PFSK-1 (cell line): Measurements from ENCODE around the gene PIGR.

Experiments used
- FOXP2 ChIP-seq: optimal IDR thresholded peaks from 2 replicates; pipeline ENCODE3; 2011; ENCODE audit warnings: borderline replicate concordance, control low read depth, inconsistent platforms; ENCODE audit not compliant: insufficient read depth; ENCODE audit errors: extremely low read length, extremely low read depth
- POLR2AphosphoS5 ChIP-seq: IDR thresholded peaks from 2 replicates; pipeline ENCODE4 v1.6.1; 2012; ENCODE audit warnings: low read depth, mild to moderate bottlenecking, control low read depth, low read length, moderate library complexity
- SIN3A ChIP-seq: IDR thresholded peaks from 2 replicates; pipeline ENCODE4 v1.6.1; 2012; ENCODE audit warnings: mild to moderate bottlenecking, low read length, moderate library complexity, borderline replicate concordance; ENCODE audit not compliant: insufficient read depth
- TAF1 ChIP-seq: IDR thresholded peaks from 2 replicates; pipeline ENCODE4 v1.6.1; 2012; ENCODE audit warnings: low read length, control low read depth, borderline replicate concordance; ENCODE audit not compliant: insufficient read depth
- TF ChIP-seq, protein P1 (sequence below), 2 experiments: IDR thresholded peaks; 2 replicates each; pipeline versions ENCODE4 v1.6.1 to v1.8.0; 2011 to 2012; ENCODE audit warnings: low read depth in 2 of 2, low read length in 2 of 2, control low read depth in 1 of 2, inconsistent platforms in 1 of 2, mild to moderate bottlenecking in 1 of 2, moderate library complexity in 1 of 2; ENCODE audit not compliant: insufficient read depth in 1 of 2

The PIGR gene

DNA sequence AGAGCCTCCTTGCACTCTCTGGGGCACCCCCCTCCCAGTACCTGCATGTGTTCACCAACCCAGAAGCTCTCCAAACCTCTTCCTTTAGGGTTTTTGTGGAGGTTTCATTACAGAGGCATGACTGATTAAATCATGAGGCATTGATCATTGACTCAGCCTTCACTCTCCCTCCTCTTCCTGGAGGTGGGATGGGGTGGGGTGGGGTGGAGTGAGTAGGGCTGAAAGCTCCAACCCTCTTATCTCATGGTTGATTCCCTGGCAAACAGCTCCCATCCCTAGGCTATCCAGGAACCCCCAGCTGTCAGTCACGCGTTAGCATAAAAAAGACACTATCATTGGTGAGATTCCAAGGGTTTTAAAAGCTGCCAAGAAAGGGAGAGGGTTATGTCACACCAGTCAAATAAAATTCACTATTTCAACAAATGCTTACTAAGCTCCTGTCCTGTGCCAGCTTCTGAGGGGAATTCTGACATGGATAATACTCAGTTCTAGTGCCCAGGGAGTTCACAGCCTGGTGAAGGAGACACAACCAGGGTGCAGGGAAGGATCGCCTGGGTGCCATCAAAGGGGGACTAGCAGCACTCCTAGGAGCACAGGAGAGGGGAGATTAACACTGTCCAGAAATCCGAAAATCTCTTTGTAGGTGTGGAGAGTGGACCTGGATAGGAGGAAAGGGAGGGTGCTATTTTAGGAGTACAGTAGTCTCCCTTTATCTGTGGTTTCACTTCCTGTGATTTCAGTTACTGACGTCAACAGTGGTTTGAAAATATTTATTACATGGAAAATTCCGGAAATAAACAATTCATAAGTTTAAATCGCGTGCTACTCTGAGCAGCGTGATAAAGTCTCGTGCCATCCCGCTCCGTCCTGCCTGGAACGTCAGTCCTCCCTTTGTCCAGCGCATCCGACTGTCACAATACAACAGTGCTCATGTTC lies 55.9 kb downstream of the PIGR start:
- no peak for TF ChIP-seq TAF1
- TF ChIP-seq, protein P1, sequence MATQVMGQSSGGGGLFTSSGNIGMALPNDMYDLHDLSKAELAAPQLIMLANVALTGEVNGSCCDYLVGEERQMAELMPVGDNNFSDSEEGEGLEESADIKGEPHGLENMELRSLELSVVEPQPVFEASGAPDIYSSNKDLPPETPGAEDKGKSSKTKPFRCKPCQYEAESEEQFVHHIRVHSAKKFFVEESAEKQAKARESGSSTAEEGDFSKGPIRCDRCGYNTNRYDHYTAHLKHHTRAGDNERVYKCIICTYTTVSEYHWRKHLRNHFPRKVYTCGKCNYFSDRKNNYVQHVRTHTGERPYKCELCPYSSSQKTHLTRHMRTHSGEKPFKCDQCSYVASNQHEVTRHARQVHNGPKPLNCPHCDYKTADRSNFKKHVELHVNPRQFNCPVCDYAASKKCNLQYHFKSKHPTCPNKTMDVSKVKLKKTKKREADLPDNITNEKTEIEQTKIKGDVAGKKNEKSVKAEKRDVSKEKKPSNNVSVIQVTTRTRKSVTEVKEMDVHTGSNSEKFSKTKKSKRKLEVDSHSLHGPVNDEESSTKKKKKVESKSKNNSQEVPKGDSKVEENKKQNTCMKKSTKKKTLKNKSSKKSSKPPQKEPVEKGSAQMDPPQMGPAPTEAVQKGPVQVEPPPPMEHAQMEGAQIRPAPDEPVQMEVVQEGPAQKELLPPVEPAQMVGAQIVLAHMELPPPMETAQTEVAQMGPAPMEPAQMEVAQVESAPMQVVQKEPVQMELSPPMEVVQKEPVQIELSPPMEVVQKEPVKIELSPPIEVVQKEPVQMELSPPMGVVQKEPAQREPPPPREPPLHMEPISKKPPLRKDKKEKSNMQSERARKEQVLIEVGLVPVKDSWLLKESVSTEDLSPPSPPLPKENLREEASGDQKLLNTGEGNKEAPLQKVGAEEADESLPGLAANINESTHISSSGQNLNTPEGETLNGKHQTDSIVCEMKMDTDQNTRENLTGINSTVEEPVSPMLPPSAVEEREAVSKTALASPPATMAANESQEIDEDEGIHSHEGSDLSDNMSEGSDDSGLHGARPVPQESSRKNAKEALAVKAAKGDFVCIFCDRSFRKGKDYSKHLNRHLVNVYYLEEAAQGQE (IDR thresholded peaks at IDR 0.05; ENCODE audit: insufficient read depth in 1 of 2, low read depth in 2 of 2, low read length in 2 of 2): no peak
- no peak for TF ChIP-seq FOXP2
- no peak for TF ChIP-seq SIN3A
- no peak for TF ChIP-seq POLR2AphosphoS5

DNA sequence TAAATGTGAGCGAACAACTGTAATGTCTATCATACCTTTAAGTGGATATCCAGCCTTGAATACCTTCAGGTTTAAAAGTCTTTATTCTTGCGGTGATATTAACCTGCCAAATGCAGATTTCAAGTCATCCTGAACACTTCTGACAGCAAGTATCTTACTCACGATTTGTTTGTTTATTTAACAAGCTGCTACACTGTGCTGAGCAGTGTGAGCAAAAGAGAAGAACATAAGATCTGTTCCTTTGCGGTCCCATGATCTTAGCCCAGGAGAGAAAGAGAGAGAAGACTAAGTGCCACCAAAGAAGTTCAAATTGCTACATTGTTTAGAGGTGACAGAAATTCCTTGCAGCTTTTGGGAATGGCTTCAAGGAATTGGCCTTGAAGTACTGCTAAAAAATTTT lies 58.6 kb downstream of the PIGR start:
- no peak for TF ChIP-seq FOXP2
- no peak for TF ChIP-seq TAF1

DNA sequence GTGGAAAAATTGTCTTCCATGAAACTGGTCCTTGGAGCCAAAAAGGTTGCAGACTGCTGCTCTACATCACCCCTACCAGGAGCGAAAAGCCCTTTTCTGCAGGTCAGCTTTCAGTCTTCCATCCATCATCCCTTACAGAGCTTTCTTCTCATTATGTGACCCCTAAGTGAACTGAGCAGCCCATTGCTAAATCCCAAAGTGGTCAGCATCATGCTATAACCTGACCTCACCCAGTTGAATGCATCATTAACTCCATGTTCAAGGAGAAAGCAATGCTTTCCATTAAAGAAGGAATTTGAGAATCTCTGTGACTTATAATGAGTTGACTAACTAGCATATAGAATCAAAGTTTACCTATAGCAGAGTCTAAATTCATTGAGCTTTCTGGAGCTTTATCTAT lies 59.4 kb downstream of the PIGR start:
- TF ChIP-seq SIN3A (no peak), POLR2AphosphoS5 (no peak), FOXP2 (no peak), TAF1 (no peak)
- TF ChIP-seq, protein P1 (IDR thresholded peaks at IDR 0.05; ENCODE audit: insufficient read depth in 1 of 2, low read depth in 2 of 2, low read length in 2 of 2): no peak

DNA sequence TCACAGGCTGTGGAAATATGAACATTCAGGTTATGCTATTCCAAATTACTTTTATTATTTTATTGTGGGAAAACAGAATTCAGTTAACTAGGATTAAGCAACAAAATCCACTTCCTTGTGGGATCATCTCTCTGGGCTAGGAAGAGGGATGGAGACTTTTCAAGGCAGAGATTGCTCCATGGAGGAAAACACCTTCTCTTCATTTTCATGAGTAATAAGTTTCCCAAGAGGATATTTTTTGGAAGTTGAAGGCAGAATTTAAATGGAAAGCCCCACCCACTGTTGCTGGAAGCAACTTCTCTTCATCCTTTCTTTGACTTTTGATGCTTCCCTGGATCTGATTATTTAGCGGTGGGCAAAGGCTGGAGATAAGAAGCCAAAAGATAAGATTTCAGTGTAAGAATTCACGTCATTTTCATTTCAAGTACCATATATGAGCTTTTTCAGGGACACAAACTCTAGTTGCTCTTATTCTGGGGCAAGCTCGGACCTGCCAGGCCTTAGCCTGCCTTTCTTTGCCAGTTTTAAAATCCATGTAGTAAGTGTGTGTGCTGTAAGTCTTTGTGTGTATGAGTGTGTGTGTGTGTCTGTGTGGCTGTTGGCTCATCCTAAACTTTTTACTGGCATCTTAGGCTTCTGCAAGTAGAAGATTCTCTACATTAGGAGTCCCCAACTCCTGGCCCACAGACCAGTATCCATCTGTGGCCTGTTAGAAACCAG lies 60.8 kb downstream of the PIGR start:
- TF ChIP-seq POLR2AphosphoS5 (no peak), SIN3A (no peak), TAF1 (no peak)

DNA sequence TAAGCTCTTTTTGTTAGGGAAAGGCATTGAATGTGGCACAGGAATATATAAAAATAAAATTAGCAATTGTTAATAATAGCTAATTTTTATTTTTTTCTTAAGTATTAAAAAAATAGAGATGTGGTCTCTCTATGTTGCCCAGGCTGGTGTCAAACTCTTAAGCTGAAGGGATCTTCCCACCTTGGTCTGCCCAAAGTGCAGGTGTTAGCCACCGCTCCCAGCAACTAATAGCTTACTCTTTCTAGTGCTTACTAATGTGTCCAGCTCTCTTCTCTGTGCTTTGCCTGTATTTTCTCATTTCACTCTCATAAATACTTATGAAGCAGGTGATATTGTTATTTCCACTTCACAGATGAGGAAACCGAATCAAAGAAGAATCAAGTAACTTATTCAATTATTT lies 62.4 kb downstream of the PIGR start:
- no peak for TF ChIP-seq TAF1
- TF ChIP-seq, protein P1 (IDR thresholded peaks at IDR 0.05; ENCODE audit: insufficient read depth in 1 of 2, low read depth in 2 of 2, low read length in 2 of 2): no peak
- TF ChIP-seq POLR2AphosphoS5: no peak
- no peak for TF ChIP-seq FOXP2

DNA sequence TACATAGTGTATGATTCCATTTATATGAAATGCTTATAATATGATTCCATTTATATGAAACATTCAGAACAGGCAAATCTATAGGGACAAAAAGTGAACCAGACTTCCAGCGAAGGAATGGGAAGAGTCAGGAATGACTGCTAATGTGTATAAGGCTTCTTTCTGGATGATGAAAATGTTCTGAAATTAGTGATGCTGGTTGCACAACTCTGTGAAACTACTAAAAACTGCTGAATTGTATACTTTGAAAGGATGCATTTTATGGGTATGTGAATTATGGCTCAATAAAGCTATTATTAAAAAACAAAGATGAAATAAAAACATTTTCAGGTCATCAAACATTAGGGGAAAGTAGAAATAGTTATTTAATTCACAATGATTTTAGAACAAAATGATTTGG lies 63.1 kb downstream of the PIGR start:
- TF ChIP-seq FOXP2: no peak
- TF ChIP-seq, protein P1 (IDR thresholded peaks at IDR 0.05; ENCODE audit: insufficient read depth in 1 of 2, low read depth in 2 of 2, low read length in 2 of 2): no peak
- TF ChIP-seq POLR2AphosphoS5: no peak
- TF ChIP-seq TAF1: no peak
- no peak for TF ChIP-seq SIN3A
